ENCODE data around the gene ADAM22.

Gene ADAM22

DNA sequence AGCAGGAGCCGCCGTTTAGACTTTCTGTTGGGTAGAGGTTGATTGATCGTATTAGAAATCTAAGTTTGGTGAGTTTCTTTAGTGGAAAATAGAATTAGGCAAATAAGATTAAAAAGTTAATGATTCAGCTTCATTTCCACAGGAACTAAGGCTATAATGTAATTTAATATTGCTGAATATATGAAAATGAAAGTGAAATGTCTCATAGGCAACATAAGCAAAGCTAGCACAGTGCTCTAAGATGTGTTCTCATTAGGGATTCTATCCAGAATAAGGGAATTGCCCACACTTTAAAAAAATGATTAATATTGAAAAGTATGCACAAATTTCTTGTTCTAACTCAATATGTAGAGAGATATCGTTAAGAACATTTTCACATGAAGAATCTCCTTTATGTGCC lies 238.8 kb downstream of the ADAM22 start:
- DNase-seq = no peak

GRCh38 chr7:88176190-88176589 lies 242.1 kb downstream of the ADAM22 start:
- no peak for DNase-seq

- DNase-seq = no peak
Measured at GRCh38 chr7:88183051-88183450, 249.0 kb downstream of the ADAM22 start.

DNA sequence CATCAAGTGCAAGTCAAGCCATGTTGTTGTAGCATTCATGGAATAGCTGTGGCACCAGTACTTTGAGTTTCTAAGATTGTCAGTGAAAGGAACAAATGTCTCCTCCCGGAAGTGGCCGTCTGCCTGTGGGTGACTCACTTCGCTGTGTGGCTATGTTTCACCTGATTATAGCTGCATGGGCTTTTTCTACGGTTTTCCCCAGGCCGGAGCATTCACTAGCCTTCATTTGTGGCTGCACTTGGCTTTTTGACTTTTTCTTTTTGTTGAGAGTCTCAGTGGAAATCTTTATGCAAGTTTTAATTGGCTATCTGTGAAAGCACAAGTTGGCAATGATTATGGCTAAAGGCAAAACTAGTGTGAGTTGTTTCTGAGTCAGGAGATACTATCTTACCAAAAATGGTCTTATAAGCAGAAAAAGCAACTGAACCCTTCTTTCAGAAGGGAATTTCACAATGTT lies 250.8 kb downstream of the ADAM22 start:
- DNase-seq = no peak

DNA sequence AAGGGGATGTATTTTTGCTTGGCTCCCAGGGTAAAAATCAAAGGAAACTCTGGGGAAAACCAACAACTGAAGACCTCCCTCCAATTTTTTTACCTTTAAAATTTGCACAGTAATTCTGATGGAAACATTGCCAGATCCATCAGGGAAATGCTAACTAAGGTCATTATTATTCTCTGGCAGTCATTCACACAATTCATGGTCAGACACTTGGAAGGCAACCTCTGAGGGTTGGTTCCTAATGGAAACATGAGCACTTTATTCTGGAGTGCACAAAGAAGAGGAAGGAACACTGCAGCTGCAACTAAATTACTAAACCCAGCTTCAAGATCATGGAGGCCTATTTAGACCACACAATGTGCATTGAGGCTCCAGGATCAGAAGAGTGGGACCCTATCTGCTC lies 251.6 kb downstream of the ADAM22 start:
- no peak for DNase-seq

DNA sequence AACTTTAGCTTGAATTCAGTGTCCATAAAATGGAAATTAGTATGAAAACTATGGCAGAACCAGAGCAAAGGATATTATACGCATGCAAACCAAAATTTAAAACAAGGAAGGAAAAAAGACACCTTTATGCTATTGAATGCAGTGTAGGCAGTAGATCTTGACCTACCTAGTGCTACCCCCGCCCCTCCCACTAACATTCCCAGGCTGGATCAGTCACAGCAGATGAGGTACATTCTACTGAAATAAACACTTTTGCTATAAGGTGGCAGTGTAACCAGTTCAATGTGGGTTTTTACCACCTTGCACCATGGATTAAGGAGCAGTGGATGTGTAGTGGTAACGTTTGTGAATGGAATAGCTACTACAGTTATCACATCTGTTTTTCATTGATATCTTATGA lies 257.9 kb downstream of the ADAM22 start:
- no peak for DNase-seq

DNA sequence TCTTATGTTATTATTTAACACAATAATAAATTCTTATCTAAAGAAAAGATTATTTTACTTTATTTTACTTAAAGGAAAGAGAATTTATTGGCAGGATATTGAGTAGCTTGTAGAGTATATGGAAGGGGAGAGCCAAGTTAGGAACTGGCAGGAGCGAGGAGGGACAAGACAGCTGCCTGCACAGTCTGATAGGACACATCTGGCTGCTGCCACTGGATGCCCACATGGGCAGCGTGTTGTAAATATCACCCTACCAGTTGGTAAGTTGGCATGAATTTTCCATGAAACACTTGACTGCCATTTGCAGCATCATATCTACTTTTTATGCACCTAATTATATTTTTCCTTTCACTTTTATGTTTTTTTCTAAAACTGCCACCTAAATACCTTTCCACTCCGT lies 266.2 kb downstream of the ADAM22 start:
- DNase-seq = no peak

- DNase-seq = no peak
Measured at GRCh38 chr7:88200789-88201188, 266.7 kb downstream of the ADAM22 start.

DNA sequence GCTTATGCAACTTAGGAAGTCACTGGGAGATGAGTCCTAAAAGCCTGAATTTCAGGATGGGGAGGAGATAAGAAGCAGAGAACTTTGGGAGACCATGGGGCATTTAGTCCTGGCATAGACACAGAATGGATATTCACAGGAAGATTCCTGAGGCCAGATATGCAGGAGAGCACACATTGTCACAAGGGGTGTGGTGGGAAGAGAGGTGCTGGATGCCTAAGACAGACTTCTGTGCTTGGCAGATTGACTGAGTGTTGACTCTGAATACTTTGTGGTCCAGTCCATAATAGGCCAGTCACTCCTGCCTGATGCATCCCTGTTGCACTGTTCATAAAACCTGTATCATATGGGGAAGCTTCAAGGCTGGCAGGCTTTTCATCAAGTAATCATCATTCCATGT lies 267.3 kb downstream of the ADAM22 start:
- no peak for DNase-seq

DNA sequence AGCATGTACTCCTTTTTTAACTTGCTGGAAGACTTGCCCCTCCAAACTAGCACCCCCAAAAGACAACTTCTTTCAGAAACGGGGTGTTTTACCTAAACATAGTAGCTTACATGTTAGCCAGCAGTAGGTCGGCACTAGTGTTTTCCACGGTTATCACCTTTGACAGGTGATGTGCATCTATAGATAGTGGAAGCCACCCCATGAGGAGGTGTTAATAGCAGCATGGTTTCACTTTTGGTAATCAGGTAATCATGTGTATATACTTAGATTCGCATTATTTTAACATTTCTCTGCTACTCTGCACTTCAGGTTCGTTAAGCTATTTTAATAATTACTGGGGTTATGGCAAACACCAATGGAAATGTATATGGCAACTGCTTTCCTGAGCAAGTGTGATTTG lies 268.2 kb downstream of the ADAM22 start:
- DNase-seq = no peak

DNA sequence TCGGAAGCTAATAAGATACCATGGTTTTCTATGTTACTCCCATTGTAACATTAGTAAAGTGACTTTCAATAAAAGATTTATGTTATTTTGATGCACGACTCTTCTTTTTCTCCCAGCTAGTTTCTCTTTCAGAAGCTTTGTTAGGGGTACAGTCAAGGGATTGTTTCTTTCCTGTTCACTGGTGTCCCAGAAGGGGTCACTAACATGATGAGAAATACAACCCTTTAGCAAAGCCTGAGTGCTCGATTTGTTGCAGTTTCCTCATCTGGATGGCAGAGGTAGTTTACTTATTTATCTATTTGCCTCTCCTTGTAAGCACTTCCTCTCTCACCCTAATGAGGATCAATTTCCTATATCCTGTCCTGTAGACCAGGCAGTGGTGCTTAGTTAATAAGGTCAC lies 268.7 kb downstream of the ADAM22 start:
- no peak for DNase-seq

- no peak for DNase-seq
Measured at GRCh38 chr7:88203401-88203800, 269.4 kb downstream of the ADAM22 start.

- DNase-seq = no peak
Measured at GRCh38 chr7:88204525-88205110, 270.6 kb downstream of the ADAM22 start.

GRCh38 chr7:88205179-88205578 lies 271.1 kb downstream of the ADAM22 start:
- no peak for DNase-seq

GRCh38 chr7:88206254-88206653 lies 272.2 kb downstream of the ADAM22 start:
- no peak for DNase-seq

DNA sequence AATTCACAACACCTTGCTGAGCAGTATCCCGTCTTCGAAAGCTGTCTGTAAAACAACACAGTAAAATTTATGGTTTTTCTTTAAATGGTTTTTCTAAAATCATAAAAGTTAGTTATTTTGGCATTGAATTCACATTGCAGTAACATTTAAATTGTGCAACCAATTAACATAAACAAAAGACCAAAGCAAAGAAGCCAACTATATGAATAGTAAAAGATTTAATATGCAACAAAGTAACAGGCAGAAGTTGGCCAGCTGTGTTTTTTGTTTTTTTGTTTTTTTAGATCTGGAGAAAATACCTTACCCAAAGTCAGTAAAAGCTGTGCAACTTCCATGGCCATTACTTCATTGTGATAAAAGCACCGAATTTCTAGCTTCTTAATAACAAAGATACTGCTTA lies 274.5 kb downstream of the ADAM22 start:
- DNase-seq = no peak

DNA sequence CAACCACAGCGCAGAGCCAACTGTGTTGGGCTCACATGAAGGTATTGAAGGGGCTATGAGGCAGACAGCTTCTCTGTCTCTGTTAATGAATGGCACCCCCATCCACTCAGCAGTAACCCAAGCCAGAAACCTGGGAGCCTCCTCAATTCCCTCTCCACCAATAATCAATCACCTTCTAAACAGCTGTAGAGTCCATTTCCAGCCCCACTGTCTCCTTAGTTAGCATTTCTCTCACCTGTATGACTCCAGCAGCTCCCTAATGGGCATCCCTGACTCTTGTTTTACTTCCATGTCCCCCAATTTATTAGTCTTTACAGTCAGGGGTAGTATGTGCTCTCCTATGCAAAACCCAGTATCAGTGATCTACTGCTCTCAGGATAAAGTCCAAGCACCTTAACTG lies 278.9 kb downstream of the ADAM22 start:
- no peak for DNase-seq

- DNase-seq = no peak
Measured at GRCh38 chr7:88214456-88214855, 280.4 kb downstream of the ADAM22 start.

DNA sequence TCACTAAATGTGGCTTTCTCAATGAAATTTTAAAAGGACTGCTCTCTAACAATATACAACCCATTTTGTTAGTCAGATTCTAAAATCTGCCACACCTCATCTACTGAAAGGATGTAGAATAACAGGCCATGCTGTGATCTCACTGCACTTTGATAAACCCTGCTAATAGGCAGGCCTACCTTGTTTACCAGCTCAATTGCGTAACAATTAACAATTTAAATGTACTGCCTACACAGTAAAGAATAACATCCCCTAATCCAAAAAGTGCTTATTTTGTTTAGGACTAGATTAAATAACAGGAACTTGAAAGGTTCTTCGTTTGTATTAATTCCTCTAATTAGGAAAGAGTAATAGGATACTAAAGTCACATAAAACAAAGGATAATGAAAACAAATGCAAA lies 281.2 kb downstream of the ADAM22 start:
- DNase-seq = no peak

GRCh38 chr7:88216276-88216675 lies 282.2 kb downstream of the ADAM22 start:
- no peak for DNase-seq

GRCh38 chr7:88217675-88218428 lies 283.8 kb downstream of the ADAM22 start:
- no peak for DNase-seq

DNA sequence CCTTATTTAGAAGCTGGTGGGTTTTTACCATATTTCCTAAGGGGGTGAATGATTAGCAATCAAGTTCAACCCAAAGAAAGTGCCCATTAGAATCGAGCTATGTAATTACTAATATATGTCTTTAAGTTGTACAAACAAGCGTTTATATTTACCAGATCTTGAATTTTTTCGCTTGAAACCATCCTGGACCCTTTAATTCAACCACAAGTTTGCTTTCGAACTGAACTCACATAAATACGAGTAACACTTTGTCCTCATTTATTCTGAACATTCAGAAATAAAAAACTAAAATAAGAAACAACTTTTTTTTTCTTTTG lies 284.3 kb downstream of the ADAM22 start:
- DNase-seq = no peak

DNA sequence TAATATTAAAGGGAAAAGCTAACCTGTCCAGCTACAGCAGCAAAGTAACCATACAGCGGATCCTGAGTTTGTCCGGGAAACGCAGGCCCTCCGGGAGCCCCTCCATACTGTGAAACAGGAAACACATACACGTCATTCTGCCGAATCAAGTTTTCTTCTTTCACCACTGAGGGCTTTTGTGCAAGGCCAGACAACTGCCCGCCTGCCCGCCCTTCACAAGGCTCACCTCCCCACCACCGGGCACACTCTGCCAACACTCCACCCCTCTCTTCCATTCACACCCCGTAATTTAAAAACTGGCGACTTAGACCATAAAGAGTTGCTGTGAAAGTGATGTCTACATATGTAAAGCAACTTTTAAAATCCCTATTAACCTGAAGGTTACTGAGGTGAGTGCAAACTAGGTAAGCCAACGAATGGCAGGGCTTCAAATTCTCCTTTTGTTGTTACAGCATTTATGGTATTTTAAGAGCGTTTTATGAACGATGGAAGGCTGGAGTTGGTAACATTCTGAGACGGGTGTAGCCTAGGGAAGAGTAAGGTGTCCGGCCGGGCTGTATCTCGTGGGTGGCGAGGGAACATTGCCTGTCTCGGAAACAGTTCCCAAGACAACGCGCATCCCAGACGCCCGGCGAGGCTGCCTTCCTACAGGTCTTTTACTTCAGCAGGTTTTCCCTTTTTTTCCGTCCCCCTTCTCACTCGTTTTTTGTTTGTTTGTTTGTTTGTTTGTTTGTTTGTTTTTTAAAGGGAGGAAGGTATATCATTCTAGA lies 285.0 kb downstream of the ADAM22 start:
- DNase-seq = no peak
